HepG2 (cell line): ENCODE measurements around the gene BSG. TPM values are rescaled to one million over a fixed set of nuclear protein-coding genes. Genes with fewer than 3 reads are reported as not detected.

Source experiments
- BRF2 ChIP-seq: sonication (generic); formaldehyde crosslinking; IDR thresholded peaks from 2 replicates; pipeline ENCODE4 v1.8.1; 2022; ENCODE audit warnings: mild to moderate bottlenecking, missing genetic modification reagents
- ETS1 ChIP-seq: sonication (generic); formaldehyde crosslinking; IDR thresholded peaks from 2 replicates; pipeline ENCODE4 v1.4.0; 2020; ENCODE audit warnings: missing genetic modification reagents
- HNF1B ChIP-seq: sonication (generic); formaldehyde crosslinking; IDR thresholded peaks from 2 replicates; pipeline ENCODE4 v1.5.1; 2020; ENCODE audit warnings: mild to moderate bottlenecking, moderate library complexity, missing genetic modification reagents
- NR3C1 ChIP-seq: sonication (generic); formaldehyde crosslinking; IDR thresholded peaks from 2 replicates; pipeline ENCODE4 v1.4.0; 2020; ENCODE audit warnings: missing genetic modification reagents
- SNAPC4 ChIP-seq: sonication (generic); formaldehyde crosslinking; IDR thresholded peaks from 2 replicates; pipeline ENCODE4 v1.4.0; 2020; ENCODE audit warnings: mild to moderate bottlenecking, missing genetic modification reagents
- SRSF1 ChIP-seq: fragments of 200-400 bp; formaldehyde crosslinking; optimal IDR thresholded peaks from 2 replicates; pipeline ENCODE3; 2017; ENCODE audit warnings: mild to moderate bottlenecking, low read depth, low read length, moderate library complexity
- USF2 ChIP-seq, 2 experiments: sonication (generic) in 1 of 2; formaldehyde crosslinking in 1 of 2; IDR thresholded peaks; 2 replicates each; pipeline versions ENCODE4 v1.5.1 to v1.6.1; 2011 to 2020; ENCODE audit warnings: borderline replicate concordance in 1 of 2, low read depth in 1 of 2, low read length in 1 of 2, mild to moderate bottlenecking in 1 of 2, missing genetic modification reagents in 1 of 2, moderate library complexity in 1 of 2
- YEATS2 ChIP-seq: sonication (generic); formaldehyde crosslinking; IDR thresholded peaks from 2 replicates; pipeline ENCODE4 v1.4.0; 2020; ENCODE audit warnings: missing genetic modification reagents, borderline replicate concordance
- ZBTB33 ChIP-seq: sonication (generic); formaldehyde crosslinking; IDR thresholded peaks from 2 replicates; pipeline ENCODE4 v1.4.0; 2020; ENCODE audit warnings: missing genetic modification reagents
- ZNF362 ChIP-seq: sonication (generic); formaldehyde crosslinking; IDR thresholded peaks from 2 replicates; pipeline ENCODE4 v1.4.0; 2020; ENCODE audit warnings: missing genetic modification reagents, mild to moderate bottlenecking, borderline replicate concordance
- ZNF44 ChIP-seq: sonication (generic); formaldehyde crosslinking; IDR thresholded peaks from 2 replicates; pipeline ENCODE4 v1.5.1; 2020; ENCODE audit warnings: mild to moderate bottlenecking, missing genetic modification reagents
- ZNF446 ChIP-seq: sonication (generic); formaldehyde crosslinking; IDR thresholded peaks from 2 replicates; pipeline ENCODE4 v1.5.0; 2020; ENCODE audit warnings: mild to moderate bottlenecking, missing genetic modification reagents
- polyA plus RNA-seq, 8 experiments: library from polyadenylated mRNA; depleted of rRNA in 3 of 8; stranded (reverse) in 7 of 8; unstranded in 1 of 8; fragments of >200 nt; fragmentation: Illumina TruSeq in 4 of 8; extraction: Trizol in 4 of 8; gene quantifications; 2 replicates each; pipeline versions ENCODE4 v1.2.1 to v1.2.3, GENCODE V29; 2011 to 2016; ENCODE audit warnings: low read depth in 4 of 8, missing spikeins in 1 of 8, mixed read lengths in 1 of 8; ENCODE audit not compliant: insufficient read depth in 1 of 8
- total RNA-seq, 5 experiments: library from RNA; depleted of rRNA; stranded (reverse); fragments of >200 nt; fragmentation: Illumina TruSeq; extraction: Trizol; gene quantifications; 2 replicates each; pipeline ENCODE4 v1.2.3, GENCODE V29; 2016; ENCODE audit warnings: low read depth in 1 of 5

BSG gene
- total and polyA plus RNA-seq, 2 of the 13 experiments (the other 11 are each of a cell fraction or from before 2014, with no cell fraction given): 309 to 754 TPM

GRCh38 chr19:584240-585001 lies 12.0 kb downstream of the BSG start (continued):
- TF ChIP-seq SNAPC4 (peak; percentile 37; the same call in 1 of the 2 replicates), YEATS2 (peak; percentile 56; the same call in 1 of the 2 replicates), ZNF446 (no peak), NR3C1 (CRISPR knock-in tag) (no peak), HNF1B (CRISPR knock-in tag) (peak; percentile 89), ZBTB33 (peak; percentile 65), SRSF1 (peak; percentile 72), ZNF362 (CRISPR knock-in tag) (no peak), BRF2 (CRISPR knock-in tag) (no peak), USF2 (IDR thresholded peaks at IDR 0.05; ENCODE audit: low read depth, low read length) (no peak), USF2 (CRISPR knock-in tag; IDR thresholded peaks at IDR 0.05; ENCODE audit: borderline replicate concordance) (no peak), ETS1 (CRISPR knock-in tag) (no peak), ZNF44 (CRISPR knock-in tag) (no peak)
